Measurements from ENCODE around the gene TWIST2.
A peak's percentile ranks its signal among the peaks of the same experiment; 100 is the strongest.

TWIST2 gene

DNA sequence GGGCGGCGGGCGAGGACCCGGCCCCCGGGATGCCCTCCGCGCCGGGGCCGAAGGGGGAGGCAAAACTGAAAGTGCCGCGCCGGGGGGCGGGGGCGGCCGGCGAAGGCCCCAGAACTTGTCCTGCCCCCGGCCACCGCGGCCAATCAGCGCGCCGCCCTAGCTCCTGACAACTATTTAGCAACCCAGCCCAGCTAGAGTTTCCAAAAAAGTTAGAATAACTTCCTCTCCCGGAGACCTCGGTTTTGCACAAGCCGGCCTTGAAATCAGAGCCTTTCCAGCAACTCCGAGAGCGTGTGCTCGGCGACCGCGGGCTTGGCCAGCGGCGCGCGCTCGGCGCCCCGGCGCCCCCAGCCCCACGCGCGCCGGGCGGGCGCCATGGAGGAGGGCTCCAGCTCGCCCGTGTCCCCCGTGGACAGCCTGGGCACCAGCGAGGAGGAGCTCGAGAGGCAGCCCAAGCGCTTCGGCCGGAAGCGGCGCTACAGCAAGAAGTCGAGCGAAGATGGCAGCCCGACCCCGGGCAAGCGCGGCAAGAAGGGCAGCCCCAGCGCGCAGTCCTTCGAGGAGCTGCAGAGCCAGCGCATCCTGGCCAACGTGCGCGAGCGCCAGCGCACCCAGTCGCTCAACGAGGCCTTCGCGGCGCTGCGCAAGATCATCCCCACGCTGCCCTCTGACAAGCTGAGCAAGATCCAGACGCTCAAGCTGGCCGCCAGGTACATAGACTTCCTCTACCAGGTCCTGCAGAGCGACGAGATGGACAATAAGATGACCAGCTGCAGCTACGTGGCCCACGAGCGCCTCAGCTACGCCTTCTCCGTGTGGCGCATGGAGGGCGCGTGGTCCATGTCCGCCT lies at the start of gene TWIST2:
Gene TWIST2 (plus strand): TSS at position 245 of the 850 bp plus-strand sequence. CDS start 131 bp downstream, at position 376.
- DNase-seq: peak; percentile 22

DNA sequence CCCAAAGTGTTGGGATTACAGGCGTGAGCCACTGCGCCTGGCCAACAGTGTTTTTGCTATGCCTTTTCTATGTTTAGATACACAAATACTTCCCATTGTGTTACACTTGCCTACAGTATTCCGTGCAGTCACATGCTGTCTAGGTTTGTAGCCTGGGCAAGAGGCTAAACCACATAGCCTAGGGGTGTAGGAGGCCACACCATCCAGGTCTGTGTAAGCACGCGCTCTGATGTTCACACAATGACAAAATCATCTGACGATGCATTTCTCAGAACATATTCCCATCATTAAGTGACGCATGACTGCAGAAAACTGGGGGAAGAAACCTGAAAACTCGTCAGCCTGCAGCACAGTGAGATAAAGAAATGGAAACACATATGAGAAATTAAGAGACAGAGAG lies 46.1 kb upstream of the TWIST2 start:
- no peak for DNase-seq

DNA sequence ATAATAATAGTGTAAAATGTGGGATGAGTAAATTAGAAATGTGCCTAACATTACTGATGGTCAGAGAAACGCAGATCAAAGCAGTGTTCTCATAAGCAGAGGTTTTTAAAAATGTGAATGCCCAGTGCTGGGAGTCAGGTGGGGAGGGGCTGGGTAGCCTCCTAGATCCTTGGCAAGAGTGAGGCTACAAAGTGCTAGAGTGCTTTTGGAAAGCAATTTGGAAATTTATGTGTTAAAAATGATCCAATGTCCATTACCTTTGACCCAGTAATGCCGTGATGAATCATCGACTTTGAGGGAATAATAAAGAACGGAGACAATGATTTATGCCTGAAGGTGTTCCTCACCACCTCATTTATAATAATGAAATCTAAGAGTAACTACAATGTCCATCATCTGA lies 44.9 kb upstream of the TWIST2 start:
- DNase-seq: no peak

DNA sequence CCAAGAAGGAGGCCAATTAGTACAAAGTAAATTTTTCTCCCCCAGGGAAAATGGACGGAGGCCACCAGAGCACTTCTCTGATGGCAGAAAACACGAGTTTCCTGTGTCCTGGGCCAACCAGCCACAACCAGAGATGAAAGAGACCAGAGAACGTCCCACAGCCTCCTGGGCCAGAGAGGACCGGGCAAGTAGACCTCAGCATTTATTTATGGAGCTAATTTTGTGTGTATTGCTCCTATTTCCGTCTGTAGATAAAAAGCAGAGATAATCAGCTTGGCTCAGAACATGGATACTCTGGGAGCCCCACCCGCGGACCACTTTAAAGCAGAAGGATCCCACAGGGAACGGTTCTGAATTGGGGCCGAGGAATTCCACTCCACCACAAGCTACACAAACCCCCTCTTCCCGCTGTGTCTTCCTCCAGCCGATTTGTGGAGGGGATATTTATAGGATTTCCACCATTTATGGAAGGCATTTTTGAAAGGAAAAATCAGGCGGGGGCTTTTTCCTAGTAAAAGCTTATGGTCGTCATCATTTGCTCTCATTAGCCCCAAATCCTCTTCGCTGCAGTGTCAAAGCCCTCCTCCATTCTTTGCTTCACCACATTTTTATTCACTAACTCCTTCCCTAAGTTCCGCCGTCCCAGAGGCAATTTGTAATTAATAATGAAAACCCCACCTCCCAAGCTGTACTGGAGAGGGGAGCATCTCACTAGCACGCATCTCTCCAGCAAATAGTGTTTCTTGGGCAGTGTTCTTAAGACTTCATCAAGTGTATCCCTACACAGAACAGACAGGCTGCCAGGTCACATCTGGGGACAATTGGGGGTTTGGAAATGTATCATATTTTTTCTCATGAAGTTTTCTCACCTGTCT lies 43.7 kb upstream of the TWIST2 start:
- DNase-seq: no peak

DNA sequence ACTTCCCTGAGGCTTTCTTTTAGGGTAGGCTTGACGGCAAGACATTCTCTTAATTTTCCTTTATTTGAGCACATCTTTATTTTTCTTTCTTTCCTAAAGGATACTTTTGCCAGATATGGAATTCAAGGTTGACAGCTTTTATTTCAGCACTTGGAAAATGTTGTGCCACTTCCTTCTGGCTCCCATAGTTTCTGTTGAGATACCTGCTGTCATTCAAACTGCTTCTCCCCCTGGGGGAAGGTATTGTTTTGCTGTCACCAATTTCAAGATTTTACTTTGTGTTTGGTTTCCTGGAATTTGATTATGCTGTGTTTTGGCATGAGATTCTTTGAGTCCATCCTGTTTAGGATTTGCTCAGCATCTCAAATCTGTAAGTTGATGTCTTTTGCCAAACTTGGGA lies 39.1 kb upstream of the TWIST2 start:
- DNase-seq: no peak

DNA sequence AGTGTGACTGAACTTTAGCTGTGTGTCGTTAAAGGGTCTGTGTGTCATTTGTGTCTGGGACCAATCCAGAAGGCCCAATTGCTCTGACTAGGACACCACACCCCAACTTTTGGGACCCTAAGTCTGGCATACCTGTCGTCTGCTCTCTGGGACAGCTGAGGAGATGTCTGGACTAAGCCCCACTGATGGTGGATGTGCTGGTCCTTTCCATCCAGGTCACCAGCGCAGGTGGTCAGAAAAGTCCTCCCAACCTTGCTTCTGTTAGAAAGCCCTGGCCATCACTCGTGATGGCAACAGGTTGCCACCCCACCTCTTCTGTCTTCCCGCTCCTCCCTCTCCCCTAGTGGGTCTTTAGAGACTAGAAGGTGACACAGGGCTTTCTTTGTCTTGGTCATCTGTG lies 37.6 kb upstream of the TWIST2 start:
- no peak for DNase-seq

DNA sequence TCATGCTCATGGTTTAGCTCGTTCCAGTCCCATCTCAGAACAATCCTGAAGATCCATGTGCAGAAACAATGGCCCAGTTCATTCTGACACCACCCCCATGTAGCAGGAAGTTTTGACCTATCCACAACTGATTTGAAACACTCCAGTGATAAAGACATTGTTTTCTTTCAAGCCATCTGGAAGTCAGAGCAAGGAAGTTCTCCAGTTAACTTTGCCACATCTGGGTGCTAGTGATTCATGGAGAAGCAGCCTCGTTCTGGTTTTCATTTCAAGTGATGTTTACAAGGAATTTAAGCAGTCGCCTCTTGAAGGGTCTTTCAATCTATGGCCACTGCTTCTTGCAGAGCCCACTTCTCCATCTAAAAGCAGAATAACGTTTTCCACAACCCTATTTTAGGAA lies 36.6 kb upstream of the TWIST2 start:
- no peak for DNase-seq

DNA sequence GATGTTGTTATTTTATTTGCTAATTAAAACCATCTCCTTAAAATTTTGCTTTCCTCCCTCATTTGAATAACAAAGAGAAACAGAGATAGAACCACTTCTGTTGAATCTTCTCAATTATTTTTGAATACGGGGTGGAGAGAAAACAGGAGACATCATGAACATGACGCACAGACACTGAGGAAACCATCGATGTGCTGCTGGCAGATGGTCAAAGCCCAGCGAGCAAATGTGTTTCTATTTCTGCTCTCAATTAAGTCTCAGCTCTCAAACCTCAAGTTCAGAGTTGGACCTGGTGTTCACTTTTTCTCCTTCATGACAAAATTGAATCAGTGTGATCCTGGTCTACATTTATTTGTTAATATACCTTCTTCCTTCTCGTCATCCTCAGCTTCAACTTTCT lies 36.1 kb upstream of the TWIST2 start:
- DNase-seq: no peak

DNA sequence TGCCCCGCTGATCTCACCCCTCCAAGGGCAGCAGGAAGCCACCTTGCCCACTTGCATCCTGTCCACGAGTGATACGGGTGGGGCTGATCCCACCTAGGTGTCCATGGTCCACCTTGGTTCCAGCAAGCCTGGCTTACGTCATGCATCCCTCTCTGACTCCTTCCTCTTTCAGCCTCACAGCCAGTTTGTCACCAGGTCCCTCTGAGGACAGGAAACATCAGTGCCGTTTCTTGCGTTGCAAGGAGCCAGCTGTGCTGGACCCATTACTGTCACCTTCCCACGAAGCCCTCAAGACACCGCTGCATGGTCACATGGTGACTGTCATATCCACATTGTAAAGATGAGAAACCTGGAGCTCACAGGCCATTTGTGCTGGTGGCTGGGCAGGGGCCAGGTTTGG lies 34.8 kb upstream of the TWIST2 start:
- no peak for DNase-seq

DNA sequence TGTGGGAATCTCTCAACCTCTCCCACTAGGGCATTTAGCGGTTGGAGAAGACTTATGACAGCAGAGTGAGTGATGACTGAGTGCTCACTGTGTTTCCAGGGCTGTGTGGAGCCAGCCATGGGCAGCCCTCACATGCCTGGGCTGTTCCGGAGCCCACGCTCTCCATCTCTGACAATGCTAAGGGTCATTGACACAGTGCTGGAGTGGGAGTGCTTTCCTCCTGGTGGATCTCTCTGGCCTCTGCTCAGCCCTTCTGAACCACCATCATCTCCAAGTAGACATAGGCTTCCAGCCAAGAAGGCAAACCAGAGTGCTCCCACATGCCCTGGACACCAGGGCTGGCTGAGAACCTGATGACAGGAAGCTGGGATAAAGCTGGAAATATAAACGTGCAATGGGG lies 33.1 kb upstream of the TWIST2 start:
- DNase-seq: no peak

DNA sequence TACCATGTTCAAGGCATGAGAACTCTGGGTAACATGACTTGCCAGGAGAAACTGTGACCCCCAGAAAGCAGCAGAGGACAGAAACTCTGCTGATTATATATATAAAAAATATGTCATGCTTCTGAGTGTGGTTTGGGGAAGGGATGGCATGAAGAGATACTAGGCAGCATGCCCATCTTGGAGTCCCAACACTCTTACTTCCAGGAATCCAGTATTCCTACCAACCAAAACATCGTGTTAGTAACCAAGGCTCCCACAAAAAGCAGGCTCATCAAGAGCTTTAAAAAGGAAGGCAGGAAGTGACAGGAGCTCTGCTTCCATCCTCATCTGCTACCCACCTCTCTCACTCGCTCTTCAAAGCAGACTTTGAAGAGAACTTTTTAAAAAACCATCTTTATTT lies 31.6 kb upstream of the TWIST2 start:
- no peak for DNase-seq

DNA sequence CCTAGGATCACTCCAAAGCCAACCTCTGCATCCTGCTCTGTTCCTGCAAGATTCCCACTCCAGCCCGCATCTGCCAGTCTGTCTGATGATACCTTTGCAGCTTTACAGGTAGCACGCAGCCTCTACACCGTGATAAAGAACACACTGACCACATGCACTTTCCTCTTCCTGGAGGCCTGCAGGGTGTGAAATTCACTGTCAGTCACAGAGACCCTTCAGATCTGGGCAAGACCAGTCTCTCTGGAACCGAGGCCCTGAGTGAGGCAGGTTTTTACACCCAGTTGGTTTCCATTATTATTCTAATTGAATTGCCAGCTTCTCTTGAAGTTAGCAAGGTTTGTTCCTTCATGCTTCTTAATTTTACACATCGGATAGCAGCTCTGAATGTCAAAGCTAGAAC lies 30.5 kb upstream of the TWIST2 start:
- DNase-seq: no peak

DNA sequence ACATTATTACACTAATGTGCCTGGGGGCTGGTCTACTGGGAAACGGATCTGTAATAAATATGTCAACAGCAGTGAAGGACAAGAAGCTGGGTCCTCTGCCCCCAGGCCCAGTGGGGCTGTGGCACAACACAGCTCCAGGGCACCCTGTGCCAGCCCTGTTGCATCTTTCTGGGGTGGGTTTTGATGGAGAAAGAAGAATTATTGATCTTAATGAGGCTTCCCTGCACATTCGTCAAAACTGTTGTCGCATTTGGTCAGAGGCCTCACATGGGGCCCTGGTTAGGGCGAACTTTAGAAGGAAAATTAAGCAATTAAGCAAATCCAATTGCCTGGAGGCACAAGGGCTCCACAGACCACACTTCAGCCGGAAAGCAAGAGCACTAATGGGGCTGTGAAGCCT lies 30.0 kb upstream of the TWIST2 start:
- DNase-seq: no peak

DNA sequence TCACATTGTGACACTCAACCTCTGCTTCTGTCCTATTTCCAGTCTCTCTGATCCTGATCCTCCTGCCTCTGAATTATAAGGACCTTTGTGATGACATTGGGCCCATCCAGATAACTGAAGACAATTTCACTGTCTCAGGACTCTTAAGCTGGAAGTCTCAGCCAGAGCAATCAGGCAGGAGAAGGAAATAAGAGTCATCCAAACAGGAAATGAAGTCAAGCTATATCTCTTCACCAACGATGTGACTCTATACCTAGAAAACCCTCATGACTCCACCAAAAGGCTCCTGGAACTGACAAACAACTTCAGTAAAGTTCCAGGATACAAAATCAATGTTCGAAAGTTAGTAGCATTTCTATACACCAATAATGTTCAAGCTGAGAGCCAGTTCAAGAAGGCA lies 29.3 kb upstream of the TWIST2 start:
- DNase-seq: no peak

DNA sequence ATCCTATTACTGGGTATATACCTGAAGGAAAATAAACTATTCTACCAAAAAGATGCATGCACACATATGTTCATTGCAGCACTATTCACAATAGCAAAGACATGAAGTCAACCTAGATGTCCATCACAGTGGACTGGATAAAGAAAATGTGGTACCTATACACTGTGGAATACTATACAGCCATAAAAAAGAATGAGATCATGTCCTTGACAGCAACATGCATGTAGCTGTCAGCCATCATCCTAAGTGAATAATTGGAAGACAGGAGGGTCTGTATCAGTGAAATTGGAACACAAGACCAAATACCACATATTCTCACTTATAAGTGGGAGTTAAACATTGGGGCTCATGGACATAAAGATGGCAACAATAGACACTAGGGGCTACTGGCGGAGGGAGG lies 27.7 kb upstream of the TWIST2 start:
- no peak for DNase-seq

DNA sequence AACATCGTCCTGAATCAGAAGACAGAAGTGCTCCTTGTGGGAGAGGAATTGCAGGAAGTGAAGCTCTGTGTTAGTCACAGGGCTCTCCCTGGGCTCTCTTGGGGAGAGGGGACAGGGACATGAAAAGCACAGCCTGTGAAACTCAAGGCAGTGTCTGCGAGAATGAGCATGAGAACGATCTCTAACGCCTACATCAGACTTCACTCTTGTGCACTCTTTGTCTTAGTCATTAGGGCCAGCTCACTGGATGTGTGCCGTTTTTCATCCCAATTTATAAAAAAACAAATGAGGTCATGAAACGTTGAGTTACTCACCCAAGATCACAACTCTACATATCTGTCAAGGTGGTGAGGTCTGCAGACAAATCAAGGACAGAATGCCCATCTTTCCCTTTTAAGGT lies 27.0 kb upstream of the TWIST2 start:
- no peak for DNase-seq

DNA sequence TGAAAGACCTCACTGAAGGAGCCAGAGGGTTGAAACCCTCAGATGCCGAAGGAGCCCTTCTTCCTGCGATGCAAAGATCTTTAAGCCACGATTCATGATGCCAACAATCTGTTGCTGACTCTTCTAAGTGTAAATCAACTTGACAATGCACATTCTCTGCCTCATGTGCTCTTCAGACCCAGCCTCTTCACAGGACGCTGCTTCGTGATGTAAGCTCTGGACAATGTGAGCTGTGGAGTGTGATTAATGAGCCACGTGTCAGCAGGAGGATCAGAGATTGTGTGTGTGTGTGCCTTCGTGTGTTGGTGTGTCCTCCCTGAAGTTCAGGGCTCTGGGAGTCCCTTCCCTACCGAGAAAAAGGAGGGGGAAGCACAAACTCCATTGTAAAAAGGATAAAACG lies 26.5 kb upstream of the TWIST2 start:
- no peak for DNase-seq

DNA sequence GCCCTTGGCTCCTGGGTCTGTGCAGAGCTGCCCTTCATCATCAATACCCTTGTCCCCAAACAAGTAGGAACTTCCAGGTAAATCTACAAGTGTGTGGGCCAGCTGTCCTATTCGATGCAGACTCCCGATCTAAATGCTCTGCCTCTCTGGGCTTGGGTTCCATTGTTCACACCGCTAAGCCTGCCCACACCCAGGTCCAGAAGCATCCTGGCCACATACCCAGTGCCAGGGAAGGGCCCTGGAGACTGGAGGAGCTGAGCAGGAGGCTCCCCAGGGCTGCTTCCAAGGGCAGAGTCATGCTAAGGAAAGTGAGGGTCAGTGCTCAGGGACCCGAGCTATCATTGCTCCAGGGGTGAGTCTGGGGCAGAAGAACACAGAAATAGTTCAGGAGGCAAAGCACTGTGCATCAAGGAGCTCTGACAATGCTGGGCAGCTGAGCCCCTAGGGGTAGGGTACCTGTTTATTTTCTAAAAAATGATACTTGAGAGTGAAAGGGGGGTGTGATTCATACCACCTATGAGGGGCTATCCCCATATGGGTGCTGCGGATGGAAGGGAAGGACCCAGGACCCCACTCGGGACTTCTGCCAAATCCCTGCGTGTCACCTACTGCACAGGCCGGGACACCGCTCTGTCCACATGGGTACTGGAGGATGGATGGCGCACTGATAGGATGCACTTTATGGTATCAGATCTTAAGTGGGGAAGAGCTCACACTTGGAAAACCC lies 25.8 kb upstream of the TWIST2 start:
- no peak for DNase-seq

DNA sequence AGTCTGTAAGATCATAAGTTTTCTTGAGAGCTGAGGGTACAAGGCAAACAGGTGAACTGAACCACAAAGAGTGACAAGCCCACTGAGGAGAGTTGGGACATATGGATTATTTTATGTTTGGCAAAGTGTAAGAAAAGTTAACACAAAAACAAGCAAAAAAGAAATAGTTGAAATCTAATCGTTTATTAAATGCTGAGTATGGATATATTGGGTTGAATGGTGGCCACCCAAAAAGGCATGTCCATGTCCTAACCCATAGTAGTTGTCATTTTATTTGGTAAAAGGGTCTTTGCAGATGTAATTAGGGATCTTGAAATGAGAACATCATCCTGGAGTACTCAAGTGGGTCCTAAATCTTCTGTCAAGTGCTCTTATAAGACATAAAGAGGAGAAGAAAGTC lies 24.9 kb upstream of the TWIST2 start:
- DNase-seq: no peak

DNA sequence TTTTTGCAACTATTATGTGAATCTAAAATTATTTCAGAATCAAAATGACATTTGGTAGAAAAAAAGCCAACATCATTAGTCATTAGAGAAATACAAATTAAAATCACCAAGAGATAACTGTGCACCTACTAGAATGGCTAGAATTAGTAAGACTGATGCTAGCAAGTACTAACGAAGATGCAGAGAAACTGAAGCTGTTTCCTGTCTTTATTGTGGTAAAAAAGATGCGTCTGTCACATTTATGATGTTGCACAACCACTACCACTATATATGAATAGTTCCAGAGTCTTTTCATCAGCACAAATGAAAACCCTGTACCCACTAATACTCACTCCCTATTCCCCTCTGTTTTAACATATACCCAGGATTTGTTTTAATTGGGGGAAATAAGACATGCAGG lies 16.7 kb upstream of the TWIST2 start:
- DNase-seq: no peak

DNA sequence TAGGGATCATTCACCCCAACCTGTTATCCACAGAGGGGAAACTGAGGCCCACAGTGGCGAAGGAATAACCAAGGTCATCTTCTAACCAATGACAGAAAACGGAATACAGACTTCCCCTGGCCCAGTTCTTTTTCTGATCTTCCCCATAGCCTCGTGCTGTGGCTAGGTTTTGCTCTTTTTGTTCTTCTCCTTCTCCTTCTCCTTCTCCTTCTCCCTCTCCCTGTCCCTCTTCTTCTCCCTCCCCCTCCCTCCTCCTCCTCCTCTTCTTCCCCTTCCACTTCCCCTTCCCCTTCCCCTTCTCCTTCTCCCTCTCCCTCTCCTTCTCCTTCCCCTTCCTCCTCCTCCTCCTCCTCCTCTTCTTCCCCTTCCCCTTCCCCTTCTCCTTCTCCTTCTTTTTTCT lies 12.9 kb upstream of the TWIST2 start:
- DNase-seq: no peak

DNA sequence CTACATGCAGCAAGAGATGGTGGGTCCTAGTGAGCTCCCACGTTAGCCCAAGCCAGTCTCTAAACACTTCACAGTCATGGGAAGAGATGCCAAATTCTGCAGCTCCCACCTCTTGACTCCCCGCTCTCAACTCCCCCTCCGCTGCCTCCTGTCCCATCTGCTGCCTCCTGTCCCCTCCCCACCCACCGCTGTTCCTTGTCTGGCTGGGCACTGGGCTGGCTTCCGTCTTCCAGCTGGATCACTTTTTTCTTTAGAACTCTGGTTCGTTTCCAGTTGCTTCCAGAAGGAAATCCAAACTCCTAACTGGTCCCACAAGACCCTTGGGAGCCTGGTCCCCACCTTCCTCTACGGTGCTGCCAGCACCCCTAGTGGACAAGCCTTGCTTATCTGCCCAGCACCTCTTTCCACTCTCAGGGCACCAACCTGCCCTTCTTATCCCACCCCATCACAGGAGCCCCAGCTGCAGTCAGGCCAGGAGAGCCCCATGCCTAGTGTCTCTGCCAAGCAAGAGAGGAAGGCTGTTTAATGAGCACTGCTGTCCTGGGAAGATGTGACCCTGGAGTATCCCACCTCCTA lies 12.1 kb upstream of the TWIST2 start:
- no peak for DNase-seq

DNA sequence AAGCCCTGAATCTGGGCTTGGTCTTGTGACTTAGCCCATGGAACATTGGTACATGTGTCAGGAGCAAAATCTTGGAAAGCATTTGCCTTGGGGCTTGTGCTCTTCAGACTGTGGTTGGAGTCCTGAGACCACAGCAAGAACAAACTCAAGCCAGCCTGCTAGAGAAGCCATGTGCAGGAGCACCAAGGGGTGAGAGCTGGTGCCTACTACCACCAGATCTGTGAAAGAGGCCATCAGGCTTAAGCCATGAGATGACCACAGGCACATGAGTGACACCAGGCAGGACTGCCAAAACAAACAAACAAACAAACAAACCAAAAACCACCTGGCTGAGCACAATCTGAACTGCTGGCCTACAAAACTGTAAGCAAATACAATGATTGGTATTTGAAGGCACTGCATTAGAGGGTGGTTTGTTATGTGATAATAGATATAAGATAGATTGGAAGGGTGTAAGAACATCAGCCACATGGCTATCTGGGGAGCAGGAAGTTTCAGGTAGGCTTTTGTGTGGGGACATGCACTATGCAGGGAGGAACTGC lies 9.0 kb upstream of the TWIST2 start:
- DNase-seq: no peak
